H1 (cell line): ENCODE results near the gene ZNF629. TPM values are rescaled to one million over a fixed set of nuclear protein-coding genes. Genes with fewer than 3 reads are reported as not detected.

Source experiments
- CTCF ChIP-seq, 3 experiments: IDR thresholded peaks; 1 replicate in 2 of 3; 2 replicates in 1 of 3; pipeline versions ENCODE4 v1.5.1 to v1.6.1; 2011; ENCODE audit warnings: low read length in 3 of 3, mild to moderate bottlenecking in 3 of 3, inconsistent platforms in 2 of 3, low read depth in 1 of 3, moderate library complexity in 1 of 3; ENCODE audit not compliant: insufficient read depth in 1 of 3; ENCODE audit errors: control extremely low read depth in 1 of 3
- SIN3A ChIP-seq, 2 experiments: IDR thresholded peaks in 1 of 2; conservative IDR thresholded peaks in 1 of 2; 2 replicates each; pipeline ENCODE4 v1.6.1; 2011 to 2012; ENCODE audit warnings: low read length in 2 of 2, improper control_type of control experiment in 1 of 2, low read depth in 1 of 2, mild to moderate bottlenecking in 1 of 2
- TCF12 ChIP-seq: IDR thresholded peaks from 2 replicates; pipeline ENCODE4 v1.6.1; 2011; ENCODE audit warnings: low read depth, mild to moderate bottlenecking, low read length
- polyA plus RNA-seq, 7 experiments: library from polyadenylated mRNA; depleted of rRNA in 3 of 7; stranded (reverse) in 5 of 7; unstranded in 2 of 7; fragments of >200 nt in 5 of 7; fragments of 200-250 nt in 2 of 7; gene quantifications; 1 replicate in 5 of 7; 2 replicates in 1 of 7; 4 replicates in 1 of 7; pipeline versions ENCODE4 v1.2.1 to v1.2.3, GENCODE V29; 2011 to 2013; ENCODE audit warnings: missing spikeins in 2 of 7, mixed read lengths in 2 of 7
- total RNA-seq: library from RNA; stranded (reverse); fragmentation: NEBNext Ultra II Directional; extraction: Animal tissue kit (Norgen Biotek cat#: 25700); gene quantifications from 2 replicates; pipeline ENCODE4 v1.2.1, GENCODE V29; 2021

ZNF629 gene
- total and polyA plus RNA-seq, 2 of the 8 experiments (the other 6 are each of a cell fraction or from before 2014, with no cell fraction given): 11.0 to 19.5 TPM

- TF ChIP-seq CTCF (IDR thresholded peaks at IDR 0.05; ENCODE audit: control extremely low read depth in 1 of 3, insufficient read depth in 1 of 3, low read depth in 1 of 3, low read length in 3 of 3): no peak
- no peak for TF ChIP-seq SIN3A (conservative IDR thresholded peaks at IDR 0.05 in 1 of 2, IDR thresholded peaks at IDR 0.05 in 1 of 2; ENCODE audit: low read depth in 1 of 2, low read length in 2 of 2)
- no peak for TF ChIP-seq TCF12
Measured at GRCh38 chr16:30757316-30757715, 29.7 kb downstream of the ZNF629 start (continued).
